Astrocyte (in vitro differentiated cells and primary cell): ENCODE data around the gene C1QTNF5. TPM values are rescaled to one million over a fixed set of nuclear protein-coding genes. Genes with fewer than 3 reads are reported as not detected.

Experiments
- DNase-seq: peaks from one replicate; pipeline ENCODE4 v3.0.0-alpha.2; 2010; ENCODE audit warnings: low read depth
- FAIRE-seq: peaks from 2 replicates; lab custom pipeline; 2011; peaks lifted over from hg19 to GRCh38; lab: Jason Lieb, UNC
- H2AFZ ChIP-seq: 2 replicates; pipeline ENCODE4 v1.6.0; 2012; ENCODE audit warnings: low read depth, low read length, inconsistent platforms
- H3K27ac ChIP-seq: 2 replicates; pipeline ENCODE4 v1.5.1; 2011; ENCODE audit warnings: low read depth, low read length, inconsistent platforms
- H3K27me3 ChIP-seq: 2 replicates; pipeline ENCODE4 v1.6.0; 2011; ENCODE audit warnings: low read length, inconsistent platforms; ENCODE audit not compliant: insufficient read depth
- H3K36me3 ChIP-seq: 2 replicates; pipeline ENCODE4 v1.5.1; 2011; ENCODE audit warnings: low read length, inconsistent platforms; ENCODE audit not compliant: insufficient read depth
- H3K4me1 ChIP-seq: 2 replicates; pipeline ENCODE4 v1.5.1; 2011; ENCODE audit warnings: low read length, inconsistent platforms; ENCODE audit not compliant: insufficient read depth
- H3K4me2 ChIP-seq: 2 replicates; pipeline ENCODE4 v1.6.0; 2012; ENCODE audit warnings: low read length, inconsistent platforms
- H3K4me3 ChIP-seq: 2 replicates; pipeline ENCODE4 v1.5.1; 2011; ENCODE audit warnings: low read depth, mild to moderate bottlenecking, low read length, inconsistent platforms; ENCODE audit not compliant: insufficient read depth
- H3K79me2 ChIP-seq: 2 replicates; pipeline ENCODE4 v1.6.0; 2012; ENCODE audit warnings: mild to moderate bottlenecking, low read length, inconsistent platforms; ENCODE audit not compliant: insufficient read depth
- H3K9ac ChIP-seq: 2 replicates; pipeline ENCODE4 v1.6.0; 2012; ENCODE audit warnings: mild to moderate bottlenecking, low read length, inconsistent platforms
- H3K9me3 ChIP-seq: 2 replicates; pipeline ENCODE4 v1.5.1; 2012; ENCODE audit warnings: low read depth, mild to moderate bottlenecking, low read length, inconsistent platforms; ENCODE audit not compliant: insufficient read depth
- H4K20me1 ChIP-seq: 2 replicates; pipeline ENCODE4 v1.6.0; 2012; ENCODE audit warnings: low read length, inconsistent platforms; ENCODE audit not compliant: insufficient read depth
- H3K27ac Mint-ChIP-seq: one replicate; pipeline ENCODE4 v1.8.0; 2021; ENCODE audit warnings: mild to moderate bottlenecking, mixed read lengths; ENCODE audit not compliant: unreplicated experiment
- H3K27me3 Mint-ChIP-seq: one replicate; pipeline ENCODE4 v1.8.0; 2021; ENCODE audit warnings: low read depth, mixed read lengths; ENCODE audit not compliant: unreplicated experiment
- H3K36me3 Mint-ChIP-seq: one replicate; pipeline ENCODE4 v1.8.0; 2021; ENCODE audit warnings: low read depth, mixed read lengths; ENCODE audit not compliant: unreplicated experiment
- H3K4me1 Mint-ChIP-seq: one replicate; pipeline ENCODE4 v1.8.0; 2021; ENCODE audit warnings: low read depth, mixed read lengths; ENCODE audit not compliant: unreplicated experiment
- H3K4me3 Mint-ChIP-seq: one replicate; pipeline ENCODE4 v1.8.0; 2021; ENCODE audit warnings: mild to moderate bottlenecking, moderate library complexity, mixed read lengths; ENCODE audit not compliant: unreplicated experiment
- H3K9me3 Mint-ChIP-seq: one replicate; pipeline ENCODE4 v1.8.0; 2021; ENCODE audit warnings: mild to moderate bottlenecking, mixed read lengths; ENCODE audit not compliant: unreplicated experiment
- EZH2 ChIP-seq: IDR thresholded peaks from 2 replicates; pipeline ENCODE4 v1.6.1; 2012; ENCODE audit warnings: mild to moderate bottlenecking, low read length, inconsistent platforms; ENCODE audit not compliant: insufficient read depth
- total RNA-seq: library from RNA; stranded (reverse); gene quantifications from 2 replicates; pipeline ENCODE4 v1.2.1, GENCODE V29; 2021
- TF ChIP-seq, protein P1 (sequence below): IDR thresholded peaks from 2 replicates; pipeline ENCODE4 v1.5.1; 2011; ENCODE audit warnings: low read depth, mild to moderate bottlenecking, inconsistent platforms, low read length, moderate library complexity; ENCODE audit not compliant: insufficient read depth

The C1QTNF5 gene
- total RNA-seq, 1 donor from 2014 or later, result 6.3 TPM

DNA sequence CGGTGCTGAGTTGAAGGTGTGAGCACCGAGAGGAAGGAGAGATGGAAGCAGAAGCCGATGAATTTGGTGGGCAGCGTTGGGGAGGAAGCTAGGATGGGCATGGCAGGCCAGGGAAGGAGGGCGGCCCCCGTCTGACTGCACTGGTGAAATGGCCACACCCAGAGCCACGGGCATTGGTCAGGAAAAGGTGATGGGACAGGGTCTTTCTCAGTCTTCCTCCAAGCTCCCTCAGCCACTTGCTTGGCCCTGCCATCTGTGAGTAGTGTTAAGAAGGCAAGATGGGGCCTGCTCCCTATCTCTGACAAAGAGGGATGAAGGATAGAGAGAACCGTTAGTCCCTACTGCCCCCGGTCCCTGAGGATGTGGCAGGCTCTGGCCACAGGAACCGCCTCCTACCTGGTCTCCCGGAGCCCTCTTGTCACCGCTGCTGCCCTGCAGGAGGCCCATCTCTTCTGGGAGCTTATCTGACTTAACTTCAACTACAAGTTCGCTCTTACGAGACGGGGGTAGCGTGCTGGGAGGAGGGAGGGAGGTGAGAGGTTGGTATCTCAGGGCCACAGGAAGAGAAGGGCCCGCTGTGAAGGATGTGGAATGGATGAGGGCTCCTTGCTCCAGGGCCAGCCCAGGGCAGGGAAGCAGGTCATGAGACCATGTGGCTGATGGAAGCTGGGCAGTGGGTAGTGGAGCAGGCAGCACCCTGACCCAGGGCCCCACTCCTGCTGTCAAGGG lies 30.6 kb downstream of the C1QTNF5 start:
- Histone ChIP-seq H3K4me1 (peaks cover 2% of the 10 kb centered on the region), H2AFZ (no peak overlapping the region), H3K4me3 (no peak overlapping the region), H3K27me3 (no peaks in the 10 kb centered on the region), H3K27ac (no peak overlapping the region), H3K36me3 (peaks cover 9% of the 10 kb centered on the region), H3K79me2 (peaks cover 10% of the 10 kb centered on the region), H3K9me3 (no peaks in the 10 kb centered on the region), H3K9ac (no peak overlapping the region), H3K4me2 (no peak overlapping the region), H4K20me1 (peaks cover 27% of the 10 kb centered on the region)
- Mint-ChIP-seq H3K27ac (no peak overlapping the region), H3K27me3 (no peaks in the 10 kb centered on the region), H3K36me3 (peaks cover 21% of the 10 kb centered on the region), H3K4me1 (peaks cover 10% of the 10 kb centered on the region), H3K4me3 (no peak overlapping the region), H3K9me3 (no peaks in the 10 kb centered on the region)
- no peak for FAIRE-seq
- TF ChIP-seq, protein P1, sequence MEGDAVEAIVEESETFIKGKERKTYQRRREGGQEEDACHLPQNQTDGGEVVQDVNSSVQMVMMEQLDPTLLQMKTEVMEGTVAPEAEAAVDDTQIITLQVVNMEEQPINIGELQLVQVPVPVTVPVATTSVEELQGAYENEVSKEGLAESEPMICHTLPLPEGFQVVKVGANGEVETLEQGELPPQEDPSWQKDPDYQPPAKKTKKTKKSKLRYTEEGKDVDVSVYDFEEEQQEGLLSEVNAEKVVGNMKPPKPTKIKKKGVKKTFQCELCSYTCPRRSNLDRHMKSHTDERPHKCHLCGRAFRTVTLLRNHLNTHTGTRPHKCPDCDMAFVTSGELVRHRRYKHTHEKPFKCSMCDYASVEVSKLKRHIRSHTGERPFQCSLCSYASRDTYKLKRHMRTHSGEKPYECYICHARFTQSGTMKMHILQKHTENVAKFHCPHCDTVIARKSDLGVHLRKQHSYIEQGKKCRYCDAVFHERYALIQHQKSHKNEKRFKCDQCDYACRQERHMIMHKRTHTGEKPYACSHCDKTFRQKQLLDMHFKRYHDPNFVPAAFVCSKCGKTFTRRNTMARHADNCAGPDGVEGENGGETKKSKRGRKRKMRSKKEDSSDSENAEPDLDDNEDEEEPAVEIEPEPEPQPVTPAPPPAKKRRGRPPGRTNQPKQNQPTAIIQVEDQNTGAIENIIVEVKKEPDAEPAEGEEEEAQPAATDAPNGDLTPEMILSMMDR, result no peak
- TF ChIP-seq EZH2, result no peak
- no peak for DNase-seq

DNA sequence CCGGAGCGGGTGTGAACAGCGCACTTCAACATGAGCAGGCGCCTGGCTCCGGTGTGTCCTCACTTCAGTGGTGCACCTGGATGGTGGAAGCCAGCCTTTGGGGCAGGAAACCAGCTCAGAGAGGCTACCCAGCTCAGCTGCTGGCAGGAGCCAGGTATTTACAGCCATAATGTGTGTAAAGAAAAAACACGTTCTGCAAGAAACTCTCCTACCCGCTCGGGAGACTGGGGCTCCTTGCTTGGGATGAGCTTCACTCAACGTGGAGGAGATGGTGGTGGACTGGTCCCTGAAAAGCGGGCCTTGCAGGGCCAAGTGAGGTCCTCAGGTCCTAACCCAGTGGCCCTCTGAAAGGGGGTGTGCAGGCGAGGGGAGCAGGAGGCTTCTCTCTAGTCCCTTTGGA lies 31.3 kb downstream of the C1QTNF5 start:
- H3K4me1 ChIP-seq, result no peaks in the 10 kb centered on the region
- no peaks in the 10 kb centered on the region for H3K9me3 Mint-ChIP-seq
- peaks cover 10% of the 10 kb centered on the region for H3K4me1 Mint-ChIP-seq
- H4K20me1 ChIP-seq, result peaks cover 20% of the 10 kb centered on the region
- no peak overlapping the region for H2AFZ ChIP-seq
- H3K9me3 ChIP-seq, result no peaks in the 10 kb centered on the region
- no peak overlapping the region for H3K27ac Mint-ChIP-seq
- H3K79me2 ChIP-seq, result peaks cover 3% of the 10 kb centered on the region
- TF ChIP-seq EZH2, result no peak
- TF ChIP-seq, protein P1, result no peak
- peaks cover 19% of the 10 kb centered on the region for H3K36me3 Mint-ChIP-seq
- H3K27ac ChIP-seq, result no peak overlapping the region
- no peaks in the 10 kb centered on the region for H3K27me3 ChIP-seq
- H3K4me3 Mint-ChIP-seq, result no peak overlapping the region
- no peak for DNase-seq
- no peak overlapping the region for H3K4me2 ChIP-seq
- no peak overlapping the region for H3K4me3 ChIP-seq
- H3K36me3 ChIP-seq, result peaks cover 8% of the 10 kb centered on the region
- no peaks in the 10 kb centered on the region for H3K27me3 Mint-ChIP-seq
- no peak overlapping the region for H3K9ac ChIP-seq
- no peak for FAIRE-seq

DNA sequence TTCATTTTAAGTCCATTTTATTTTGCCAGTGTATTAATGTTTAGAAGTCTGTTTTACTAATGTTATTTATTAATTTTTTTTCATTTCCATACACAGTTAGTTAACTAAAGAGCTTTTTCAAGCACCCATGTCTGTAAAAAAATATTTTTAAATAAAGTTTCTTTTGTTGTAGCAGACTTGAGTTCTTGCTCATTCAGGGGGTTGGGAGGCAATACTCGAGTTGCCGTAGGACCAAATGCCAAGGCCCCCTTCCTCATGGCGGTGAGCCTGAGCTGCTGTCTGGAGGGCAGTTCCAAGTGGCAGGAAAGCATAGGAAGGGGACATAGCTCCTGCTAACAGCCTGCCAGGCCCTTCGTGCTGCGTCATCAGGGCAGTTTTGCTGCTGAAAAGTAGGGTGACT lies 32.7 kb downstream of the C1QTNF5 start:
- no peaks in the 10 kb centered on the region for H3K9me3 Mint-ChIP-seq

More for the DNA sequence above, 32.7 kb downstream of the C1QTNF5 start:
- H2AFZ ChIP-seq, result no peak overlapping the region
- no peak overlapping the region for H3K27ac ChIP-seq
- TF ChIP-seq, protein P1, result no peak
- no peak for TF ChIP-seq EZH2
- no peaks in the 10 kb centered on the region for H3K27me3 ChIP-seq
- DNase-seq (no peak), FAIRE-seq (no peak)
- H3K9ac ChIP-seq, result no peak overlapping the region
- peaks cover 13% of the 10 kb centered on the region for H4K20me1 ChIP-seq
- no peak overlapping the region for H3K27ac Mint-ChIP-seq
- H3K4me3 Mint-ChIP-seq, result no peak overlapping the region
- peaks cover 10% of the 10 kb centered on the region for H3K4me1 Mint-ChIP-seq
- no peaks in the 10 kb centered on the region for H3K9me3 ChIP-seq
- H3K36me3 ChIP-seq, result peaks cover 11% of the 10 kb centered on the region
- no peaks in the 10 kb centered on the region for H3K4me1 ChIP-seq
- H3K4me3 ChIP-seq, result no peak overlapping the region
- no peaks in the 10 kb centered on the region for H3K79me2 ChIP-seq
- H3K4me2 ChIP-seq, result no peak overlapping the region
- no peaks in the 10 kb centered on the region for H3K27me3 Mint-ChIP-seq
- H3K36me3 Mint-ChIP-seq, result peaks cover 20% of the 10 kb centered on the region
